HUES64 (cell line): ENCODE data around the gene NFILZ.
"Not testable (repeated sequence)": the region's sequence is repeated elsewhere in the genome, so short reads cannot be mapped to it uniquely, and the experiment has no call there.

ENCODE experiments used
- H3K27ac ChIP-seq: 2 replicates; pipeline ENCODE4 v1.7.0; 2013; ENCODE audit warnings: low read depth, low read length, inconsistent platforms
- H3K27me3 ChIP-seq: 2 replicates; pipeline ENCODE4 v1.6.1; 2013; ENCODE audit warnings: mild to moderate bottlenecking, low read length; ENCODE audit not compliant: insufficient read depth
- H3K36me3 ChIP-seq: 2 replicates; pipeline ENCODE4 v1.6.1; 2013; ENCODE audit warnings: mild to moderate bottlenecking, low read length; ENCODE audit not compliant: insufficient read depth
- H3K4me1 ChIP-seq: 2 replicates; pipeline ENCODE4 v1.6.1; 2013; ENCODE audit warnings: mild to moderate bottlenecking, low read length, moderate library complexity; ENCODE audit not compliant: insufficient read depth
- H3K4me3 ChIP-seq: 2 replicates; pipeline ENCODE4 v1.5.1; 2013; ENCODE audit warnings: mild to moderate bottlenecking, low read length, moderate library complexity
- H3K9ac ChIP-seq: 2 replicates; pipeline ENCODE4 v1.6.1; 2013; ENCODE audit warnings: mild to moderate bottlenecking, low read depth, low read length
- H3K9me3 ChIP-seq: 2 replicates; pipeline ENCODE4 v1.6.1; 2013; ENCODE audit warnings: low read depth, low read length; ENCODE audit not compliant: insufficient read depth
- WGBS: fragments of 150-250, 120-280 bp; methylation state at CpG from one replicate; pipeline ENCODE4 v1.1.7; 2013; ENCODE audit warnings: missing lambda C conversion rate; 5-methylcytosine and 5-hydroxymethylcytosine counted together

The NFILZ gene

DNA sequence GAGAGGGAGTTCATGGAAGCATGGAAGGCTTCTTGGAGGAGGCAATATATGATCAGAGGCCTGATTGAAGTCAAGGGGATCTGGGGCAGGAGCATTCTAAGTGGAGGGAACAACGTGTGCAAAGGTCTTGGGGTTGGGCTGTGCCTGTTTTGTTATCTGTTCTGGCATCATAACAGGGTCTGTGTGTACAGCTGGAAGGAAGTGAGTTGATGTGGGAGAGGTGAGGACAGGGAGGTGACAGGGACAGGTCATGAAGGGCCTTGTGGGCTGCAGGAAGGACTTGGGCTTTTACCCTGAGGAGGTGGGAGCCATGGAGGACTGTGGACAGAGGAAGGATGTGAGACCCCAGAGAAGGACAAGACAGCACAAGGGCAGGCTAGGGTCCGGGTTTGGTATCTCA, 1.2 kb upstream of the NFILZ start:
- WGBS, result 88% methylated on average over 2 of the region's 2 CpGs
- Histone ChIP-seq H3K27me3 (no peaks in the 10 kb centered on the region), H3K4me3 (no peak overlapping the region), H3K9ac (no peak overlapping the region), H3K4me1 (no peaks in the 10 kb centered on the region), H3K27ac (no peak overlapping the region), H3K9me3 (no peaks in the 10 kb centered on the region), H3K36me3 (no peaks in the 10 kb centered on the region)

DNA sequence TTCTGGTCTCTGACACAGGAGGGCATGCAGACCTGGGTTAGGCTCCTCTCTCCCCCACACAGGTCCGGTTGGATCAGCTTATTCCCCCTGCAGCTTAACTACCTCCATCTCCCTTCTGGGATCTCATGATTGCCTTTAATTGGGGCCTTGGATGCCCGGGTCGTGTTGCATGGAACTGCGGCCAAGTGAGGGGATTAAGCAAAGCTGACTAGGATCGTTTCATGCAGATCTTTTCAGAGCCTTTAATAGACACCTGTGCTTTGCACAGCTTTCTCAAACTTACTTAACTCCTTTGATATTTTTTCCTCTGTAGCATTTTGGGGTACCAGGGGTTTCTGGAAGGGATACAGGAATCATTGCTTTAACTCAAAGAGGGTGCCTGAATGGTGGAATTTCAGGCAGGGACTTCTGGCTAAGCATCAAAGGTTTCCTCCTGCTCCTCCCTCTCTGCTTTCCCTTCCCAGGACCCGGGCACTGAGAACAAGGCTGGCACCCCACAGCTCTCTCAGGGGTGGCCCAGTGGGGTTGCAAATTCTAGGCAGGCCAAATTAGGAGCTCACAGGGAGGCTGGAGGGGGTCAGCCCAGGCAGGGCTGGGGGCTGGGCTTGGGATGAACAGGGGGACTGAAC, 477 bp downstream of the NFILZ start:
- no peak overlapping the region for H3K4me3 ChIP-seq
- peak overlapping the region; percentile 2; the same call in 1 of the 2 replicates for H3K27ac ChIP-seq
- H3K36me3 ChIP-seq, result no peaks in the 10 kb centered on the region
- 35% methylated on average over 6 of the region's 6 CpGs for WGBS
- no peaks in the 10 kb centered on the region for H3K27me3 ChIP-seq
- no peaks in the 10 kb centered on the region for H3K4me1 ChIP-seq
- no peak overlapping the region for H3K9ac ChIP-seq
- no peaks in the 10 kb centered on the region for H3K9me3 ChIP-seq

DNA sequence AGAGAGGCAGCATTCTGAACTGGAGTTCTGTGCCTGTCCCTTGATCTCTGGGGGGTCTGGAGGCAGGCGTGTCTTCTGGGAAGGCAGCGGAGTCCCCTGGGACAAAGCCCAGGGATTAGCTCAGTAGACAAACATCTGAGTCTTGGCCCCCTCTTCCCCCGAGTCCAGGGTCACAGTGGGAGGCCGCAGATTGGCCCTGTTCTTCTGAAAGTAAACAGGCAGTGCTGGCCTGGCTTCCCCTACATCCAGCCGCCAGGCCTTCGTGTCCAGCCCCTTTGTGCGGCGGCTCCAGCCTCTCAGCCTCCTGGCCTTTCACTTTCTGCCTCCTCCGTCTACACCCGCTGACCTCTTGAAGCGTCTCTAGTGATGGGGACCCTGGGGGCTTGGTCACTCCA, 989 bp downstream of the NFILZ start:
- peak overlapping the region; percentile 2; the same call in 1 of the 2 replicates for H3K27ac ChIP-seq
- H3K36me3 ChIP-seq, result no peaks in the 10 kb centered on the region
- no peak overlapping the region for H3K4me3 ChIP-seq
- no peak overlapping the region for H3K9ac ChIP-seq
- no peaks in the 10 kb centered on the region for H3K27me3 ChIP-seq
- H3K4me1 ChIP-seq, result no peaks in the 10 kb centered on the region
- WGBS, result 55% methylated on average over 11 of the region's 11 CpGs
- H3K9me3 ChIP-seq, result no peaks in the 10 kb centered on the region

DNA sequence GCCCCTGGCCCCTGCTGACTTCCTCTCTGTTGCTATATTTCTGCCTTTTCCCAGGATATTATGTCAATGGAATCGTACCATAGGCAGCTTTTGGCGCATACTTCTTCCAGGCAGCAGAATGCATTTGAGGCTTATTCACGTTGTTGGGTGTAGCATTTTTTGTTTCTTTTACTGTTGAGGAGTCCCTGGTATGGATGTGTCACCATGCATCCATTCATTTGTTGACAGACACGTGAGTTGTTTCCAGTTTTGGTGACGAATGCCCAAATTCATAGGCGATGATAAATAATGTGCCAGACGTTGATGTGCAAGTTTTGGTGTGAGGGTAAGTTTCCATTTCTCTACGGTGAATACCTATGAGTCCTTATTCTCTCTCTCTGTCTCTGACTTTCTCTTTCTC, 5.0 kb downstream of the NFILZ start:
- Histone ChIP-seq H3K27ac (no peak overlapping the region), H3K9ac (no peak overlapping the region), H3K4me3 (no peak overlapping the region), H3K27me3 (no peaks in the 10 kb centered on the region), H3K36me3 (no peaks in the 10 kb centered on the region), H3K9me3 (no peaks in the 10 kb centered on the region), H3K4me1 (0 out of 2 replicates have a peak, but pooled peaks cover 3% of the 10 kb centered on the region)
- WGBS, result 90% methylated on average over 7 of the region's 8 CpGs

DNA sequence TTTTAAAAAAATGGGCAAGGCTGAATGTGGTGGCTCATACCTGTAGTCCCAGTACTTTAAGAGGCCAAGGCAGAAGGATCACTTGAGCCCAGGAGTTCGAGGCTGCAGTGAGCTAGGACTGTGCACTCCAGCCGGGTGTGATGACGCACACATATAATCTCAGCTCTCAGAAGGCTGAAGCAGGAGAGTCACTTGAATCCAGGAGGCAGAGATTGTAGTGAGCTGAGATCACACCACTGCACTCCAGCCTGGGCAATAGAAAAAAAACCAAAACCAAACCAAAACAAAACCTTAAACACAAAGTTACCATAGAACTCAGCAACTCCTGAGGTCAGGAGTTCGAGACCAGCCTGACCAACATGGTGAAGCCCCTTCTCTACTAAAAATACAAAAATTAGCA, 6.6 kb downstream of the NFILZ start:
- not testable (repeated sequence) for H3K27ac ChIP-seq, H3K4me1 ChIP-seq, H3K9me3 ChIP-seq, H3K27me3 ChIP-seq, H3K36me3 ChIP-seq, H3K4me3 ChIP-seq, H3K9ac ChIP-seq
- WGBS, result 87% methylated on average over 4 of the region's 4 CpGs

DNA sequence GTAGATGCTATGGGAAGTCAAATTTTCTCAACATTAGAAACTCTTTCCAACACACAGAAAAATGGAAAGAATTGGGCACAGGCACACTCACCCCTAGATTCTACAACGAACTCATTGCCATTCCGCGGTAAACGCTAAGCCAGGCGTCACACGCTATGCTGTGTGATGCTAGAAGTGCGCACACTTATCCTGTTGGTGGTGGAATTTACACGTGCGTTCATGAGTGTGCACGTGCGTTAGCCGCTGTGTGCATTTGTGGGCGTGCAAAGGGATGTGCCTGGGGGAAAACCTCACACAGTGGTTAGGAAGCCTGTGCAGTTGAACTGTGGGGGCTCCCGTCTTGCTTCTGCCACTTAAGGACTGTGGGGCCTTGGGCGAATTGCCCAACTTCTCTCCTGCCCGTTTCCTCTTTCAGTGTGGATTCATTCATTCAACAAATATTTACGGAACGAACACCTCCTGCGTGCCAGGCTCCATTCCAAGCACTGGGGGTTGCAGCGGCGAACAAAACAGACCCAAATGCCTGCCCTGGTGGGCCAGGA, 7.7 kb downstream of the NFILZ start:
- Histone ChIP-seq H3K9ac (no peak overlapping the region), H3K9me3 (no peaks in the 10 kb centered on the region), H3K27me3 (peaks cover 4% of the 10 kb centered on the region; the same call in 1 of the 2 replicates), H3K4me3 (no peak overlapping the region), H3K27ac (no peak overlapping the region), H3K4me1 (0 out of 2 replicates have a peak, but pooled peaks cover 3% of the 10 kb centered on the region), H3K36me3 (no peaks in the 10 kb centered on the region)
- WGBS, result 92% methylated on average over 21 of the region's 21 CpGs

DNA sequence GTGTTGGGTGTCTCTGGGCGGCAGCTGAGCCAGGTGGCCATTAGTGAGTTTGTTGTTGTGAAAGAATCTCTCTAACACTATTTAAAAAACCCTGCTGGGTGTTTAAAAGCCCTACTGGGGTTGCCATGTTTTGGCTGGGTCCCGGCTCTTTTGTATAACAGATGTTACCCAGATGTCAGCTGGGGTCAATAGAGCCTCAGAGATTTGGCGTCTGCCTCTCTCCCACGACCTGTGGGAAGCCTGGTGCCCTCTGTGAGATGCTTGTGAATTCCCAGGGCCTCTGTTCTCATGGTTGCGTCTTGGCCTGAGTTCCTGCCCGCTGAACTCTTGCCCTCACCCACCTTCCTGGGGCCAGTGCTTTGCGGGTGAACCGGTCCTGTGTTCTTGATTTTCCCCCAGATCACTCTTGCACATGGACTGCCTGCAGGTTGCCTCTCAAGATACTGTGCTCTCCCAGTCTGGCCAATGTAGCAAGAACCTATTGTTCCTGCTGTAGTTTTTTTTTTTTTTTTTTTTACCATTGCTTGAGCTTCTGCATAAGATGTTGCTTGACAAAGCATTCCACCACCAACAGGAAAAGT, 9.5 kb downstream of the NFILZ start:
- Histone ChIP-seq H3K9ac (no peak overlapping the region), H3K9me3 (no peaks in the 10 kb centered on the region), H3K36me3 (no peaks in the 10 kb centered on the region), H3K4me1 (0 out of 2 replicates have a peak, but pooled peaks cover 3% of the 10 kb centered on the region), H3K4me3 (no peak overlapping the region), H3K27ac (peak overlapping the region; percentile 49; the same call in 1 of the 2 replicates), H3K27me3 (peaks cover 4% of the 10 kb centered on the region; the same call in 1 of the 2 replicates)
- 28% methylated on average over 7 of the region's 8 CpGs for WGBS

DNA sequence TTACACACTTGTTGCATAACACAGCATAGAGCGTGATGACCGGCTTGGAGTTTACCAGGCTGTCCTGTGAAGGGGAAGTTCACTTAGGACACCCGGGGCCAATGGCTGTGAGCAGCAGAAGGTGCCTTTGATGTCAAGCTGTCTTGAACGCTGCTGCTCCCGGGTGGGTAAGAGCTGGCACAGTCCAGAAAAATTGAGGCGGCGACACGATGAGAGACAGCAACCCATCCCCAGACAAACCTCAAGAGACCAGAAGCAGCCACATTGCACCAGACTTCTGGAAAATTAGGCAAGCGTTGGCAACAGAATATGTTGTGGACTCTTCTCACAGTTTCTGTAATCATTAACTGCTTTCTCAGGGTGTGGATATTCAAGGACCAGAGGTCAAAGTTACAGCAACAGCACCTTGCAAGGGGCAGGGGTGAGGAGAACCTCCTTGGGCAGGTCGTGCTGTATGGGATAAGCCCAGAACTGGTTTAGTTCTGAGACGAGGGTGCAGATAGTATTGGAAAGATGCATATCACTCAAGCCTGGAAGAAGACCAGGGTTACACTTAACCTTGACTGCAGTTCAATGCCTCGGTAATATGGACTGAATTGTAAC, 10.1 kb downstream of the NFILZ start:
- H3K36me3 ChIP-seq, result no peaks in the 10 kb centered on the region
- no peak overlapping the region for H3K9ac ChIP-seq
- no peaks in the 10 kb centered on the region for H3K9me3 ChIP-seq
- peaks cover 4% of the 10 kb centered on the region; the same call in 1 of the 2 replicates for H3K27me3 ChIP-seq
- H3K27ac ChIP-seq, result no peak overlapping the region
- no peak overlapping the region for H3K4me3 ChIP-seq
- 84% methylated on average over 12 of the region's 12 CpGs for WGBS
- 0 out of 2 replicates have a peak, but pooled peaks cover 3% of the 10 kb centered on the region for H3K4me1 ChIP-seq

DNA sequence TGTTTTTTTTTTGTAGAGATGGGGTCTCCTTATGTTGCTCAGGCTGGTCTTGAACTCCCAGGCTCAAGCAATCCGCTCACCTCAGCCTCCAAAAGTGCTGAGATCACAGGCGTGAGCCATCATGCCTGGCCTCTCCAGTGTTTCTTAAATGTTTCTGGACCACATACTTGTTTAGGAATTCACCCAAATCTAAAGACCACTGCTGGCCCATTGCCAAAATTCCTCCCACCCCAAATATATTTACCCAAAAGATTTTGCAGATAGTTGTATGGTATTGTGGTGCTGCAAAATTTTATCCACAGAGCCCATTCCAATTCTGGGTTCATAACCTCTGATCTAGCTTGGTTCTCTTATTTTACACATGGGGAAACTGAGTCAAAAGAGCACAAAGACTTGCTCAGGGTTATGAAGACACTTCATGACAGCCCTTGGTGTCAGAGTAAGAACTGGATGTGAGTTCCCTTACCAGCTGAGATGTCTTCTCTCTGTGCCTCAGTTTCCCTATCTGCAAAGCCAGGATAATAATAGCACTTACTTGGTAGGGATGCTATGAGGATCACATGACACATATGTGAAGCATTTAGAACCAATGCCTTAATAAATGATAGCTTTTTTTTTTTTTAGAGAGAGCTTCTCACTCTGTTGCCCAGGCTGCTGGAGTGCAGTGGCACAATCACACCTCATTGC, 10.9 kb downstream of the NFILZ start:
- Histone ChIP-seq H3K27ac (no peak overlapping the region), H3K36me3 (no peaks in the 10 kb centered on the region), H3K9ac (no peak overlapping the region), H3K27me3 (peaks cover 4% of the 10 kb centered on the region; the same call in 1 of the 2 replicates), H3K9me3 (no peaks in the 10 kb centered on the region), H3K4me1 (0 out of 2 replicates have a peak, but pooled peaks cover 3% of the 10 kb centered on the region), H3K4me3 (no peak overlapping the region)
- WGBS, result 96% methylated on average over 2 of the region's 2 CpGs

DNA sequence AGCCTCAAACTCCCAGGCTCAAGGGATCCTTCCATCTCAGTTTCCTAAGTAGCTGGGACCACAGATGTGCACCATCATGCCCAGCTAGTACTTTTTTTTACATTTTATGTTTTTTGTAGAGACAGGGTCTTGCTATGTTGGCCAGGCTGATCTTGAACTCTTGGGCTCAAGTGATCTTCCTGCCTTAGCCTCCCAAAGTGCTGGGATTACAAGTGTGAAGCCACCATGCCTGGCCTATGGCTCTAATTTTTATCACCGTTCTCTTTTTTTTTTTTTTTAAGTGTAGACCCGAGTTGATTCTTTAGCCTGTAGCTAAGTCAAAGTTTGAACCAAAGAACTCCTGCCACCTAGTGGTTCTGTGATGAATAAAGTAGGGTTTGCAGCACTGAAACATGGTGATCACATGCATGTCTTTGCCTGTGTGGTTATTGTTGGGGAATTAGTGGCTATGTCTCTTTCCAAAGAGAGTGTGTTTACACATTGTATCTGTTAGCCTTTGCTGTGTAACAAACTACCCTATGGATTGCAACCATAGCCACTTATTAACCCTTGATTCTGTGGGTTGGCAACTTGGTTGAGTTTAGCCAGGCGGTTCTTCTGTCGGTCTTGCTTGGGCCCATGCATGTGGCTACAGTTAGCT, 11.6 kb downstream of the NFILZ start:
- Histone ChIP-seq H3K9ac (no peak overlapping the region), H3K36me3 (no peaks in the 10 kb centered on the region), H3K27ac (no peak overlapping the region), H3K9me3 (no peaks in the 10 kb centered on the region), H3K27me3 (peaks cover 4% of the 10 kb centered on the region; the same call in 1 of the 2 replicates), H3K4me1 (0 out of 2 replicates have a peak, but pooled peaks cover 3% of the 10 kb centered on the region), H3K4me3 (no peak overlapping the region)
- 63% methylated on average over 4 of the region's 4 CpGs for WGBS
